OCI-LY1 (cell line): ENCODE results near the gene SRSF2.
"Not testable (repeated sequence)": the region's sequence is repeated elsewhere in the genome, so short reads cannot be mapped to it uniquely, and the experiment has no call there.

Experiments
- EZH2 ChIP-seq: fragments of 200-600 bp; sonication (generic), shearing (Covaris generic); IDR thresholded peaks from 2 replicates; pipeline ENCODE4 v1.8.0; 2017; ENCODE audit warnings: borderline replicate concordance, mixed run types, mild to moderate bottlenecking, antibody characterized with exemption, low read length, moderate library complexity, mixed read lengths
- TF ChIP-seq, protein P1 (sequence below): fragments of 200-600 bp; sonication (generic), shearing (Covaris generic); IDR thresholded peaks from 2 replicates; pipeline ENCODE4 v1.5.1; 2017; ENCODE audit warnings: mild to moderate bottlenecking, antibody characterized with exemption, low read length, moderate library complexity, mixed read lengths

- TF ChIP-seq, protein P1, sequence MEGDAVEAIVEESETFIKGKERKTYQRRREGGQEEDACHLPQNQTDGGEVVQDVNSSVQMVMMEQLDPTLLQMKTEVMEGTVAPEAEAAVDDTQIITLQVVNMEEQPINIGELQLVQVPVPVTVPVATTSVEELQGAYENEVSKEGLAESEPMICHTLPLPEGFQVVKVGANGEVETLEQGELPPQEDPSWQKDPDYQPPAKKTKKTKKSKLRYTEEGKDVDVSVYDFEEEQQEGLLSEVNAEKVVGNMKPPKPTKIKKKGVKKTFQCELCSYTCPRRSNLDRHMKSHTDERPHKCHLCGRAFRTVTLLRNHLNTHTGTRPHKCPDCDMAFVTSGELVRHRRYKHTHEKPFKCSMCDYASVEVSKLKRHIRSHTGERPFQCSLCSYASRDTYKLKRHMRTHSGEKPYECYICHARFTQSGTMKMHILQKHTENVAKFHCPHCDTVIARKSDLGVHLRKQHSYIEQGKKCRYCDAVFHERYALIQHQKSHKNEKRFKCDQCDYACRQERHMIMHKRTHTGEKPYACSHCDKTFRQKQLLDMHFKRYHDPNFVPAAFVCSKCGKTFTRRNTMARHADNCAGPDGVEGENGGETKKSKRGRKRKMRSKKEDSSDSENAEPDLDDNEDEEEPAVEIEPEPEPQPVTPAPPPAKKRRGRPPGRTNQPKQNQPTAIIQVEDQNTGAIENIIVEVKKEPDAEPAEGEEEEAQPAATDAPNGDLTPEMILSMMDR, result not testable (repeated sequence)
- TF ChIP-seq EZH2, result not testable (repeated sequence)
These were observed 5.1 kb downstream of the SRSF2 start for GRCh38 chr17:76731800-76732733.
